HG02588 (cell line): ENCODE measurements around the gene SNX10.

Experiments
- ATAC-seq: cut with Tn5 transposase; IDR thresholded peaks from one replicate; pipeline ENCODE4 v1.9.1; 2021; ENCODE audit warnings: mild to moderate bottlenecking, moderate library complexity; ENCODE audit not compliant: unreplicated experiment

Gene SNX10

GRCh38 chr7:26398756-26399509 lies 107.3 kb downstream of the SNX10 start:
- ATAC-seq = peak; percentile 85

GRCh38 chr7:26399736-26400135 lies 108.1 kb downstream of the SNX10 start:
- ATAC-seq = no peak

GRCh38 chr7:26403640-26404039 lies 112.0 kb downstream of the SNX10 start:
- no peak for ATAC-seq

- ATAC-seq = no peak
These were observed 112.7 kb downstream of the SNX10 start for GRCh38 chr7:26404189-26404996.

- ATAC-seq = no peak
These were observed 114.8 kb downstream of the SNX10 start for GRCh38 chr7:26406433-26406832.

DNA sequence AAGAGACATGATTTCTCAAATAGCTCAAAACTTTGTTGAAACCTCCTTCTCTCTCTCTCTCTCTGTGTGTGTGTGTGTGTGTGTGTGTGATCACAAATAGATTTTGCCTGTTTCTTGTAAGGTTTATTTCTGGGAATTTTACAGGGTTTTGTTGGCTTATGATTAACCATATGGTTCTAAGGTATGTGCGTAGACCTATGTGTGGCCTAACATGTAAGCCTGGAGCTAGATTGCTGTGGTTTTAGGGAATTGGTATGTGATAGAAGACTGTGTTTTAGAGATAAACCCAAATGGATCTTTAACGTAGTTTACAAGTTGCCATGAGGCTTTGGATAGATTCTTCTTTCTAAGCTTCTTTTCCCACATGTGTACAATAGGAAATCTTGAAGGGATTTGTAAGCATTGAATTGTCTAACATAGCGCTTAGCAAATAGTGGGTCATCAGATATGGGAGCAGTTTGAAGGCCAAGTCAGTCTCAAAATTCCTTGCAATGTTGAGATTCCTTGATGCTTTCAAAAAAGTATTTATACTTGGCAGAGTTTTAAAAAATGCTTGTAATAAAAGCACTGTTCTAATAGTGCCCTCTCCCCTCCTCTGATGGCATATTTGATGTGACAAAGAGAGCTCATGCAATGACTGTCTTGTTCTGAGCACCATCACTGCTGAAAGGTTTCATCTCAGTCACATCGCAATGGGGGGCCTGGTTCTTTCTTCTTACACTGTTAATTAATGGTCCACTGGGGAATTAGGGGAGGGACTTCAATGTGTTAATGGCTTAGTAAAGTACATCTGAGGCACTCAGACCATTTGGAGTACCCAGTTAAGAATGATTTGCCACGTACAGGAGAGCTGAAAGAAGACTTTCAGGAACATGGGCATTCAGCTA lies 118.2 kb downstream of the SNX10 start:
- ATAC-seq = no peak

GRCh38 chr7:26413007-26413691 lies 121.5 kb downstream of the SNX10 start:
- no peak for ATAC-seq

GRCh38 chr7:26416004-26416403 lies 124.3 kb downstream of the SNX10 start:
- ATAC-seq = no peak

DNA sequence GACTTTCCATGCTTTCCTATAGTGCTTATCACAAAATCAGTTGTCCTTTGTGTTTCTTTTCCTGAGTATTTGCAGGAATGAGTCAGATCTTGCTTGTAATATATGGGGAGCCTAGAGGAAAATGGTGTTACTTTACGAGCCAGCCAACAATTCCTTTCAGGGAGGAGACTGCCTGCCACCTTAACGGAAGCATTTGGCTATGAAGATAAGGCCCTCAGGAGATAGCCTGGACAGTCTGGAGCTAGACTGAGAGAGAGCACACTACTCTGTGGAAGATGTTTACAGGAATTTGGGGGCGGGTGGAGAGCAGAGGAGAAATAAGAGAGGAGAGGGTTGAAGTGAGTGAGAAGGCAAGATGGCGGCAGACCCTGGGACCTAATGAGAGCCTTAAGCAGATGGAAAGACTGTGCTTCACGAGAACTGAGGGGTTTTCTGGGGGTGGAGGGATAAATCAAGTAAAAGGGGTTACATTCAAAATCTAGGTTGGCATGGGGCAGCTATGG lies 126.3 kb downstream of the SNX10 start:
- no peak for ATAC-seq

DNA sequence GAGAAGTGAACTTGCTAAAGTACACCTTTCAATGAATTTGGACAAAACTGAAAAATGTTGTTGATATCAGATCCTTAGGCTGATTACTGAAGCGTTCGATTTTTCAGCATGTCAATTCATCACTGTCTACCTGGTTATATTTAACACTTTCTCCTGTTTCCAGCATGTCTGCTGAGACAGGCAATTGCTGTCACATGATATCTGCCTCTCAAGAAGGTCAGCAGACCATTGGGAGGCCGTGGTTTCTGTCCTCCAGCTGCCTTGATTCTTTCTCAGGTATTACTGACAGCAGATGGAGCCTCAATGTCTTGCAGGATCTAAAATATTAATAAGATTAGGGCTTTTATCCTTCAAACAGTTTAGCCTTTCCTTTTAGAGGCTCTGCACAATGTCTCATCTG lies 127.5 kb downstream of the SNX10 start:
- ATAC-seq = no peak

DNA sequence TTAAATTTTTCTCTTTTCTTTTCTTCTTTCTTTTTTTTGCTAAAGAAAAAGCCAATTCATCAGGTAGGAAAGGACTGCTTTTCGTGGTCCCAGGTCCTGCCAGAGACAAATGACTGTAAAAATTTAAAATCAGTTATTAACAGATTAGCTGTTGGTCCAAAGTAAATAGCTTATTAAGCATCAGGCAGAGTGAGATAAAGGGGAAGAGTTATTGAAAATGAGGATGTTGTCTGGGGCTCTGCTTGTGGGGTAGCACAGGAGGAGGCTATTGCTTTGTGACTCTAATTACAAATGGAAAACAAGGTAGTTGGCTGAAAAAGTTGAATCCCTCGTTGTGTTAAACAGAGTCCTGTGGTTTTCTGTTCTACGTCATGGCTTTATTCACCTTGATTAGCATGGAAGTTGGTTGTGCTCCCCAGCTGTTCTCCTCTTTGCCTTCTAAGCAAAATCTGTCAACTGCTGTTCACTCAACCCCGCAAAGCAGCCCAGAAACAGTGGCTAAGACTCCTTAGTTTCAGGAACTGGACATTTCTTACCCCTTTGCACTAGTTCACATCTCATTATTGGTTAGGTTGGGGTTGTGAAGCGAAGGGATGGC lies 128.9 kb downstream of the SNX10 start:
- ATAC-seq = no peak

GRCh38 chr7:26422761-26423160 lies 131.1 kb downstream of the SNX10 start:
- no peak for ATAC-seq

GRCh38 chr7:26423436-26423835 lies 131.8 kb downstream of the SNX10 start:
- ATAC-seq = no peak
